Progenitor cell of endocrine pancreas (in vitro differentiated cells): ENCODE results near the gene RPGRIP1. TPM values are rescaled to one million over a fixed set of nuclear protein-coding genes. Genes with fewer than 3 reads are reported as not detected.
A peak's percentile ranks its signal among the peaks of the same experiment; 100 is the strongest.

Experiments used
- DNase-seq: peaks from one replicate; pipeline ENCODE4 v3.0.0; 2021; ENCODE audit warnings: low spot score; ENCODE audit not compliant: unreplicated experiment
- H3K27ac Mint-ChIP-seq: 2 replicates; pipeline ENCODE4 v1.8.0; 2021; ENCODE audit warnings: mild to moderate bottlenecking, moderate library complexity, mixed read lengths
- H3K27me3 Mint-ChIP-seq: 2 replicates; pipeline ENCODE4 v1.8.0; 2021; ENCODE audit warnings: mixed read lengths
- H3K36me3 Mint-ChIP-seq: 2 replicates; pipeline ENCODE4 v1.8.0; 2022; ENCODE audit warnings: mixed read lengths; ENCODE audit not compliant: insufficient read depth
- H3K4me1 Mint-ChIP-seq: 2 replicates; pipeline ENCODE4 v1.8.0; 2021; ENCODE audit warnings: low read depth, mixed read lengths
- H3K4me3 Mint-ChIP-seq: 2 replicates; pipeline ENCODE4 v1.8.0; 2021; ENCODE audit warnings: low read depth, mild to moderate bottlenecking, moderate library complexity, mixed read lengths
- H3K9me3 Mint-ChIP-seq: 2 replicates; pipeline ENCODE4 v1.8.0; 2021; ENCODE audit warnings: low read depth, mixed read lengths
- CTCF ChIP-seq: fragments of 200-600 bp; sonication (generic); IDR thresholded peaks from one replicate; pipeline ENCODE4 v1.5.0; 2021; ENCODE audit warnings: antibody characterized with exemption, mild to moderate bottlenecking; ENCODE audit not compliant: unreplicated experiment
- long read RNA-seq: library from polyadenylated mRNA; unstranded; transcript quantifications from one replicate; pipeline ENCODE4 v2.0.0, GENCODE V29; 2020
- total RNA-seq: library from RNA; stranded (reverse); gene quantifications from 2 replicates; pipeline ENCODE4 v1.2.1, GENCODE V29; 2021

The RPGRIP1 gene
- total RNA-seq = 0.19 and 0.58 TPM in 2 replicates
- long read RNA-seq = 0 reads

GRCh38 chr14:21279783-21280182, at the start of gene RPGRIP1:
RPGRIP1 (plus strand) TSS chr14:21280083; CDS start chr14:21287977, 7,894 bp downstream.
- no peak within 1 kb of the TSS for H3K4me3 Mint-ChIP-seq
- no peak within 1 kb of the TSS for H3K27ac Mint-ChIP-seq
- no peaks in the 10 kb centered on the region for H3K27me3 Mint-ChIP-seq
- no peaks in the 10 kb centered on the region for H3K36me3 Mint-ChIP-seq
- TF ChIP-seq CTCF = no peak
- H3K4me1 Mint-ChIP-seq = no peaks in the 10 kb centered on the region
- H3K9me3 Mint-ChIP-seq = no peaks in the 10 kb centered on the region
- DNase-seq = no peak

- Mint-ChIP-seq H3K36me3 (peaks cover 44% of the 10 kb centered on the region), H3K9me3 (no peaks in the 10 kb centered on the region), H3K4me3 (no peak overlapping the region), H3K4me1 (peaks cover 35% of the 10 kb centered on the region), H3K27me3 (no peaks in the 10 kb centered on the region), H3K27ac (no peak overlapping the region)
- no peak for DNase-seq
- TF ChIP-seq CTCF = no peak
Observed at GRCh38 chr14:21231020-21231652, 48.7 kb upstream of the RPGRIP1 start.

- Mint-ChIP-seq H3K9me3 (no peaks in the 10 kb centered on the region), H3K4me1 (peaks cover 31% of the 10 kb centered on the region), H3K36me3 (peaks cover 31% of the 10 kb centered on the region), H3K4me3 (no peak overlapping the region), H3K27me3 (no peaks in the 10 kb centered on the region), H3K27ac (peak overlapping the region; percentile 80)
- peak; percentile 26 for TF ChIP-seq CTCF
- no peak for DNase-seq
Observed at GRCh38 chr14:21233457-21234076, 46.3 kb upstream of the RPGRIP1 start.

- no peak for DNase-seq
- H3K4me1 Mint-ChIP-seq = peaks cover 31% of the 10 kb centered on the region
- H3K9me3 Mint-ChIP-seq = no peaks in the 10 kb centered on the region
- H3K27ac Mint-ChIP-seq = peak overlapping the region; percentile 42
- H3K4me3 Mint-ChIP-seq = no peak overlapping the region
- no peaks in the 10 kb centered on the region for H3K27me3 Mint-ChIP-seq
- TF ChIP-seq CTCF = no peak
- peaks cover 34% of the 10 kb centered on the region for H3K36me3 Mint-ChIP-seq
Observed at GRCh38 chr14:21234112-21234511, 45.8 kb upstream of the RPGRIP1 start.

GRCh38 chr14:21236948-21237797, 42.7 kb upstream of the RPGRIP1 start:
- peaks cover 19% of the 10 kb centered on the region for H3K36me3 Mint-ChIP-seq
- TF ChIP-seq CTCF = no peak

More at GRCh38 chr14:21236948-21237797, 42.7 kb upstream of the RPGRIP1 start:
- Mint-ChIP-seq H3K4me3 (no peak overlapping the region), H3K27me3 (no peaks in the 10 kb centered on the region), H3K9me3 (no peaks in the 10 kb centered on the region), H3K4me1 (peaks cover 33% of the 10 kb centered on the region), H3K27ac (peak overlapping the region; percentile 56)
- DNase-seq = no peak
